A673 (cell line): ENCODE data around the gene BCLAF1.

Source experiments
- CTCF ChIP-seq: fragments of 300-800, 200-600 bp; sonication (generic); conservative IDR thresholded peaks from 2 replicates; pipeline ENCODE4 v1.5.1; 2017; ENCODE audit warnings: low read depth, mild to moderate bottlenecking, antibody characterized with exemption, low read length, moderate library complexity, mixed read lengths
- EZH2 ChIP-seq: fragments of 200-600 bp; sonication (generic); IDR thresholded peaks from 2 replicates; pipeline ENCODE4 v1.6.1; 2017; ENCODE audit warnings: borderline replicate concordance, low read depth, mild to moderate bottlenecking, mixed read lengths, antibody characterized with exemption, low read length; ENCODE audit not compliant: poor library complexity, severe bottlenecking

GRCh38 chr6:136280032-136280609 lies 9.5 kb downstream of the BCLAF1 start:
- TF ChIP-seq EZH2: no peak
- no peak for TF ChIP-seq CTCF
